Type B pancreatic cell (in vitro differentiated cells): ENCODE data around the gene WNT7A. TPM values are rescaled to one million over a fixed set of nuclear protein-coding genes. Genes with fewer than 3 reads are reported as not detected.

ENCODE experiments used
- DNase-seq: peaks from one replicate; pipeline ENCODE4 v3.0.0; 2021; ENCODE audit warnings: mixed read lengths; ENCODE audit not compliant: unreplicated experiment; ENCODE audit errors: extremely low spot score
- H3K27ac Mint-ChIP-seq: 2 replicates; pipeline ENCODE4 v1.8.0; 2021; ENCODE audit warnings: mild to moderate bottlenecking, mixed read lengths
- H3K27me3 Mint-ChIP-seq: 2 replicates; pipeline ENCODE4 v1.8.0; 2021; ENCODE audit warnings: mixed read lengths
- H3K36me3 Mint-ChIP-seq: 2 replicates; pipeline ENCODE4 v1.8.0; 2021; ENCODE audit warnings: mixed read lengths
- H3K4me1 Mint-ChIP-seq: one replicate; pipeline ENCODE4 v1.8.0; 2021; ENCODE audit warnings: mixed read lengths; ENCODE audit not compliant: unreplicated experiment
- H3K4me3 Mint-ChIP-seq: 2 replicates; pipeline ENCODE4 v1.8.0; 2021; ENCODE audit warnings: mild to moderate bottlenecking, mixed read lengths
- H3K9me3 Mint-ChIP-seq: 2 replicates; pipeline ENCODE4 v1.8.0; 2021; ENCODE audit warnings: mixed read lengths
- CTCF ChIP-seq: fragments of 200-600 bp; sonication (generic); conservative IDR thresholded peaks from 2 replicates; pipeline ENCODE4 v1.5.0; 2021; ENCODE audit warnings: antibody characterized with exemption, mild to moderate bottlenecking
- total RNA-seq: library from RNA; stranded (reverse); gene quantifications from 2 replicates; pipeline ENCODE4 v1.2.1, GENCODE V29; 2021; ENCODE audit warnings: low replicate concordance

WNT7A gene
- total RNA-seq, 1 donor from 2014 or later = 3.4 TPM

- Mint-ChIP-seq H3K4me3 (no peak overlapping the region), H3K27ac (no peak overlapping the region), H3K4me1 (no peaks in the 10 kb centered on the region), H3K36me3 (peaks cover 4% of the 10 kb centered on the region), H3K27me3 (peaks cover 72% of the 10 kb centered on the region), H3K9me3 (no peaks in the 10 kb centered on the region)
- TF ChIP-seq CTCF = no peak
- no peak for DNase-seq
Observed at GRCh38 chr3:13872451-13872850, 7.4 kb downstream of the WNT7A start.

GRCh38 chr3:13871791-13872190 is 8.1 kb downstream of the WNT7A start:
- Mint-ChIP-seq H3K27me3 (peaks cover 72% of the 10 kb centered on the region), H3K9me3 (no peaks in the 10 kb centered on the region), H3K4me3 (no peak overlapping the region), H3K4me1 (no peaks in the 10 kb centered on the region), H3K36me3 (peaks cover 4% of the 10 kb centered on the region), H3K27ac (no peak overlapping the region)
- no peak for DNase-seq
- no peak for TF ChIP-seq CTCF

DNA sequence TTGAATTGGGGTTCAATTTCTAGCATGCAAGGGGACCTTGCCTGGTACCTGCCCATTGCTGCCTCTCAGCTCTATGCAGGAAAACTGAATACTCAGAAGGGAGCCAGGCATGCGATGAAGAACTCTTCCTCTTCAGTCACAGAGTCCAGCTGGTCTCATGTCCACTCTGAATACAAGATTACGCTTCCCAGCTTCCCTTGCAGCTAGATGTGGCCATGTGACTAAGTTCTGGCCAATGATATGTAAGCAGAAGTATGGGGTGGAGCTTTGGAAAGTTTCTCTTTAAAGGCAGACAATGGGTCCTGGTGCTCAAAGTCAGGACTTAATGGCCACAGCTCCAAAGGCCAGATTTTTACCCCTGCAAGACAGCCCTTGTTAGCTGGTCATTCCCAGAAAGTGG is 9.0 kb downstream of the WNT7A start:
- Mint-ChIP-seq H3K9me3 (no peaks in the 10 kb centered on the region), H3K27me3 (peaks cover 69% of the 10 kb centered on the region), H3K27ac (no peak overlapping the region), H3K4me1 (no peaks in the 10 kb centered on the region), H3K36me3 (peaks cover 4% of the 10 kb centered on the region), H3K4me3 (no peak overlapping the region)
- no peak for TF ChIP-seq CTCF
- no peak for DNase-seq

DNA sequence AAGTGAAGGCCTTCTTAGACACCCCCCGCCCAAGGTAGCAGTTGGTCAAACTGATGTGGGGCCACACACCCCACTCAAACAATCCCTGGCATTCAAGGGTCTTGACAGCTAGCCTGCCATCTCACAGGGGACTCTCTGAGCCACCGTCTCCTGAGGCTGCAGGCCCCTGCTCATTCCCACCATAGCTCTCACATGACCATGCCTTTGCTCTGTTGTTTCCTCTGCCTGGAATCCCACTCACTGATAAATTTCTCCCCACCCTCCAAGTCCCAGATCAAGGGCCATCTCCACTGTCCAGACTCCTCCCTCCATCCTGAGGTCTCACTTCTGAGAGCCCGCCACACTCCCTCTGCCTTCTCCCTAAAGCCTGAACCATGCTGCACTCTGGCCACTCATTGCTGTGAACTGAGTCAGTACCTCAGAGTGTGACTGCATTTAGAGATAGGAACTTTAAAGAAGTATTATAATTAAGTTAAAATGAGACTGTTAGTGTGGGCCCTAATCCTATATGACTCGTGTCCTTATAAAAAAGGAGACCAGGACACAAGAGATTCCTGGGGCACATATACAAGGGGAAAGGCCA is 10.0 kb downstream of the WNT7A start:
- Mint-ChIP-seq H3K36me3 (peaks cover 4% of the 10 kb centered on the region), H3K27me3 (peaks cover 63% of the 10 kb centered on the region), H3K27ac (no peak overlapping the region), H3K4me3 (no peak overlapping the region), H3K4me1 (no peaks in the 10 kb centered on the region), H3K9me3 (no peaks in the 10 kb centered on the region)
- TF ChIP-seq CTCF = no peak
- DNase-seq = no peak

- no peak for DNase-seq
- peaks cover 63% of the 10 kb centered on the region for H3K27me3 Mint-ChIP-seq
- H3K36me3 Mint-ChIP-seq = peaks cover 4% of the 10 kb centered on the region
- TF ChIP-seq CTCF = no peak
- H3K9me3 Mint-ChIP-seq = no peaks in the 10 kb centered on the region
- no peak overlapping the region for H3K4me3 Mint-ChIP-seq
- H3K27ac Mint-ChIP-seq = no peak overlapping the region
- H3K4me1 Mint-ChIP-seq = no peaks in the 10 kb centered on the region
Observed at GRCh38 chr3:13868844-13869724, 10.8 kb downstream of the WNT7A start.
